HUES48 (cell line): Measurements from ENCODE around the gene KIF23.
"Not testable (repeated sequence)": the region's sequence is repeated elsewhere in the genome, so short reads cannot be mapped to it uniquely, and the experiment has no call there.

Source experiments
- H3K27ac ChIP-seq: one replicate; pipeline ENCODE4 v1.7.0; 2013; ENCODE audit warnings: low read depth, low read length, inconsistent platforms
- H3K27me3 ChIP-seq: 2 replicates; pipeline ENCODE4 v1.6.1; 2013; ENCODE audit warnings: mild to moderate bottlenecking, low read length; ENCODE audit not compliant: control insufficient read depth, insufficient read depth
- H3K36me3 ChIP-seq: 2 replicates; pipeline ENCODE4 v1.6.1; 2013; ENCODE audit warnings: low read length; ENCODE audit not compliant: control insufficient read depth, insufficient read depth
- H3K4me1 ChIP-seq: 2 replicates; pipeline ENCODE4 v1.6.1; 2013; ENCODE audit warnings: mild to moderate bottlenecking, low read length; ENCODE audit not compliant: control insufficient read depth, insufficient read depth
- H3K4me3 ChIP-seq: 2 replicates; pipeline ENCODE4 v1.5.1; 2013; ENCODE audit warnings: mild to moderate bottlenecking, low read depth, low read length
- H3K9ac ChIP-seq: 2 replicates; pipeline ENCODE4 v1.6.1; 2013; ENCODE audit warnings: mild to moderate bottlenecking, low read depth, low read length, moderate library complexity
- H3K9me3 ChIP-seq: 2 replicates; pipeline ENCODE4 v1.6.1; 2013; ENCODE audit warnings: low read length; ENCODE audit not compliant: control insufficient read depth, insufficient read depth

The KIF23 gene

DNA sequence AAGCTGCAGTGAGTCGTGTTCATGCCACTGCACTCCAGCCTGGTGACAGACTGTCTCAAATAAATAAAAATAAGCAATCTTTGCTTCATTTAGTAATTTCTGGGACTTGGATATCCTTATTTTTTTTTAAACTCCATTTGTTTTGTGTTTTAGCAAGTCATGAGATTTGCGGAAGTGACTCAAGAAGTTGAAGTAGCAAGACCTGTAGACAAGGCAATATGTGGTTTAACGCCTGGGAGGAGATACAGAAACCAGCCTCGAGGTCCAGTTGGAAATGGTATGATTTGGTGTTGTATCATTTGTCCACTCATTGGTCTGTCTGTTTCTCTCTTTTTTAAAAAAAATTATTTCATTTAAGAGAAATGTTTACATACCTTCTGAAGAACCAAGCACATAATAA, 21.8 kb downstream of the KIF23 start:
- Histone ChIP-seq H3K9me3 (no peaks in the 10 kb centered on the region), H3K27ac (no peak overlapping the region), H3K27me3 (no peaks in the 10 kb centered on the region), H3K4me1 (no peaks in the 10 kb centered on the region), H3K4me3 (no peak overlapping the region), H3K9ac (no peak overlapping the region), H3K36me3 (peaks cover 98% of the 10 kb centered on the region)

DNA sequence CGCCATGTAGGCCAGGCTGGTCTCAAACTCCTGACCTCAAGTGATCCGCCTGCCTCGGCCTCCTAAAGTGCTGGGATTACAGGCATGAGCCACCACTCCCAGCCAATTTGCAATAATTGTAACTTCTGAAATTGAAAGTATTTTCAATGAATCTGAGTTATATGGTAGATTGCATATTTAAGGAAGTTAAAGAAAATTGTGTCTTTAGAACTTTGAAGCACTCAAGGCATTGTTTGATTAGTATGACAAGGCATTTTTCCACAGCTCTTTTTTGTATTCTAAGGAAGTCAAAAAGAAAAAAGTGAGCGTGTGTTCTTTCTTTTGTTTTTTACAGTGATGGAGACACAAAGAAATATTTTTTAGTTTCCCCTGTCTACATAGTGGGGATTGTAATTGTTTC, 22.8 kb downstream of the KIF23 start:
- Histone ChIP-seq H3K27me3 (no peaks in the 10 kb centered on the region), H3K9me3 (no peaks in the 10 kb centered on the region), H3K4me1 (no peaks in the 10 kb centered on the region), H3K27ac (no peak overlapping the region), H3K36me3 (peaks cover 100% of the 10 kb centered on the region), H3K9ac (no peak overlapping the region), H3K4me3 (no peak overlapping the region)

DNA sequence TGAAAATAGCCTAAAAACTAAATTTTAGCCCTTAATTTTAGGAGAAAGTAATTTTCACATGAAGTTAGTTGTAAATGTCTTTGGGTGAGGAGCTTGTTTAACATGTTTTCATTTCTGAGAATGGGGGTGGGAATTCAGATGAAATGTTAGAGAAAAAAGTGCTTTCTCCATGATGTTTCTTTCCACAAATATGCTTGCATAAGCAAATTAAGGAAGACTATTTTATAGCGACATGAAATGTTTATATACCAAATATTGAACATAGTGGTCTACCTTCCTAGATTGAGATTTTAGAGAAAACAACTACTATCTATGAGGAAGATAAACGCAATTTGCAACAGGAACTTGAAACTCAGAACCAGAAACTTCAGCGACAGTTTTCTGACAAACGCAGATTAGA, 25.5 kb downstream of the KIF23 start:
- H3K36me3 ChIP-seq = peaks cover 100% of the 10 kb centered on the region

DNA sequence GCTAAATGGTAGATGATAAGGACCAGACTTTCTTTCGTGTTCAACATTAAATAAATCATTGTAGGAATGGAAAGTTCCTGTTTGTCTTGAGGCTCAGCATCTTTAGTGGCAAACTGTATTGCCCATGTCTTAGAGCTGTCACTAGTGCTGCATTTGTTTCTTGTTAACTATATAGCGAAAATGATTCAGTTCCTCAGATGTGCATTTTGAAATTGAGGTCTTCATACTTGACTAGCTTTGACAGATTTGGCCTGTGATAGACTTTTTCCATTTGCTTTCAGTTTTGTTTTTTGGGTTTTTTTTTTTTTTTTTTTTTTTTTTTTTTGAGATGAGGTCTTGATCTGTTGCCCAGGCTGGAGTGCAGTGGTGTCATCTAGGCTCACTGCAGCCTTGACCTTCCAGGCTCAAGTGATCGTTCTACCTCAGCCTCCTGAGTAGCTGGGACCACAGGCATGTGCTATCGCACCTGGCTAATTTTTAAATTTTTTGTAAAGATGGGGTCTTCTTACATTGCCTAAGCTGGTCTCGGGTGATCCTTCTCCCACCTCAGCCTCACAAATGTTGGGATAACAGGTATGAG, 29.0 kb downstream of the KIF23 start:
- Histone ChIP-seq H3K4me1 (no peaks in the 10 kb centered on the region), H3K4me3 (no peak overlapping the region), H3K27me3 (no peaks in the 10 kb centered on the region), H3K27ac (no peak overlapping the region), H3K9ac (no peak overlapping the region), H3K9me3 (no peaks in the 10 kb centered on the region), H3K36me3 (peaks cover 100% of the 10 kb centered on the region)

More for the DNA sequence above, 25.5 kb downstream of the KIF23 start:
- no peak overlapping the region for H3K27ac ChIP-seq
- H3K9ac ChIP-seq = no peak overlapping the region
- no peaks in the 10 kb centered on the region for H3K27me3 ChIP-seq
- no peaks in the 10 kb centered on the region for H3K4me1 ChIP-seq
- no peak overlapping the region for H3K4me3 ChIP-seq
- H3K9me3 ChIP-seq = no peaks in the 10 kb centered on the region

DNA sequence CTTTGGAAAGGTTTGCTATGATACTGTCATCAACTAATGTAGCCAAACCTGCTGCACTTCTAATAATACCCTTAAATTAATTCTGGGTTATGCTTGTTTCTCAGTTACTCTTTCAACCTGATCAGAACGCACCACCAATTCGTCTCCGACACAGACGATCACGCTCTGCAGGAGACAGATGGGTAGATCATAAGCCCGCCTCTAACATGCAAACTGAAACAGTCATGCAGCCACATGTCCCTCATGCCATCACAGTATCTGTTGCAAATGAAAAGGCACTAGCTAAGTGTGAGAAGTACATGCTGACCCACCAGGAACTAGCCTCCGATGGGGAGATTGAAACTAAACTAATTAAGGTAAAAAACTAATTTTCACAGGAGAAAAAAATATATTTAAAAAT, 30.5 kb downstream of the KIF23 start:
- peaks cover 94% of the 10 kb centered on the region for H3K36me3 ChIP-seq
- no peak overlapping the region for H3K27ac ChIP-seq
- H3K4me3 ChIP-seq = no peak overlapping the region

DNA sequence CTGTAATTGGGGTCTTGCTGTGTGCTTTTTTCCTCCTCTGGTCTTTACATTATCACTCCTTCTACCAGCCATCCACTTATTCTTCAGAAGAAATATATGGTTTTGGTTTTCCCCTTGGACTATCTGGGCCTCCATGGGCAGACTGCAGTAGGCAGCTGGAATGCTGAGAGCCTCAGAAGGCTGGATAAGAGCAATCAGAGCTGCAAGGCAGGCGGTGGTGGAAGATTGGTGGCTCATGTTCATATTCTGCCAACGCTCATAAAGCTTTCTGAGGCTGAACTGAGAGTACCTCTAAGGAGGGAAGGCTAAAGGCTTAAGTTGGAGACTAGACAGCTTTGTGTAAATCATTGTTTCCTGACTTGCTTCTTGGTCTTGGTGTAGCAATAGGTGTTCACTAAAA, 32.8 kb downstream of the KIF23 start:
- H3K9ac ChIP-seq = no peak overlapping the region
- no peak overlapping the region for H3K27ac ChIP-seq
- H3K4me3 ChIP-seq = no peak overlapping the region
- H3K36me3 ChIP-seq = peaks cover 71% of the 10 kb centered on the region
- H3K27me3 ChIP-seq = no peaks in the 10 kb centered on the region
- H3K9me3 ChIP-seq = no peaks in the 10 kb centered on the region
- H3K4me1 ChIP-seq = peaks cover 3% of the 10 kb centered on the region; the same call in 1 of the 2 replicates

More for the DNA sequence above, 30.5 kb downstream of the KIF23 start:
- H3K9ac ChIP-seq = no peak overlapping the region
- H3K9me3 ChIP-seq = no peaks in the 10 kb centered on the region
- no peaks in the 10 kb centered on the region for H3K27me3 ChIP-seq
- no peaks in the 10 kb centered on the region for H3K4me1 ChIP-seq

DNA sequence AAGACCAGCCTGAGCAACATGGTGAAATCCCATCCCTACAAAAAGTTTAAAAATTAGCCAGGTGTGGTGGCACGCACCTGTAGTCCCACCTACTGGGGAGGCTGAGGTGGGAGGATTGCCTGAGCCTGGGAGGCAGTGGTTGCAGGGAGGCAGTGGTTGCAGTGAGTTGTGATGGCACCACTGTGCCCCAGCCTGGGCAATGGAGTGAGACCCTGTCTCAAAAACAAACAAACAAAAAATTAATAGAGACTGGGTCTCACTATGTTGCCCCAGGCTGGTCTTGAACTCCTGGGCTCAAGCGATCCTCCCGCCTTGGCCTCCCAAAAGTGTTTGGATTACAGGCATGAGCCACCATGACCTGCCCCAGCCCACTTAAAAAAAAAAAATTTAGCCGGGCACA, 36.1 kb downstream of the KIF23 start:
- not testable (repeated sequence) for H3K4me3 ChIP-seq, H3K9me3 ChIP-seq, H3K27me3 ChIP-seq, H3K9ac ChIP-seq, H3K27ac ChIP-seq
- peaks cover 57% of the 10 kb centered on the region for H3K36me3 ChIP-seq
- peaks cover 13% of the 10 kb centered on the region for H3K4me1 ChIP-seq

DNA sequence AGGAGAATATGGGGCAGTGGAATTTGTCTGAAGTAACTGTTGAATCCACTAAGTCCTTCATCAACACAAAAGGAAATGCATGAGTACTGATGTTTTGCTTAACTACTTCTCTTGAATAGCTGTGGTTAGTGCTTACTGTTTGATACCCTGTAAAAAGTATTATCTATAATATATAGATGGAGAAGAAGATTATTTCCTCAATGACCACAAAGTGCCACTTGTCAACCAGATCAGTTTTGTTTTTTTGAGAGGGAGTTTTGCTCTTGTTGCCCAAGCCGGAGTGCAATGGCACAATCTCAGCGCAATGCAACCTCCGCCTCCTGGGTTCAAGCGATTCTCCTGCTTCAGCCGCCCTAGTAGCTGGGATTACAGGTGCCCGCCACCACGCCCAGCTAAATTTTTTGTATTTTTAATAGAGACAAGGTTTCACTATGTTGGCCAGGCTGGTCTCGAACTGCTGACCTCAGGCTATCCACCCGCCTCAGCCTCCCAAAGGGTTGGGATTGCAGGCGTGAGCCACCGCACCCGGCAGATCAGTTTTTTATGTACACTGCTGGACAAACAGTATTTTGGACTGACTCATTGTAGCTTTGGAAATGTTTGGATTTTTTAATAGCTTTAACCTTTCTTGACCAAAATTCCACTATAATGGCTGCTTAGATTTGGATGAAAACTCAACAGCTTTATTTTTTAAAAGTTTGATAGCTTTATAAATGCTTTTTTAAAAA, 37.0 kb downstream of the KIF23 start:
- H3K4me3 ChIP-seq = no peak overlapping the region; the same call in 1 of the 2 replicates
- H3K4me1 ChIP-seq = peaks cover 13% of the 10 kb centered on the region
- H3K27ac ChIP-seq = no peak overlapping the region
- H3K36me3 ChIP-seq = peaks cover 57% of the 10 kb centered on the region
- no peaks in the 10 kb centered on the region for H3K27me3 ChIP-seq
- no peaks in the 10 kb centered on the region for H3K9me3 ChIP-seq
- H3K9ac ChIP-seq = no peak overlapping the region

DNA sequence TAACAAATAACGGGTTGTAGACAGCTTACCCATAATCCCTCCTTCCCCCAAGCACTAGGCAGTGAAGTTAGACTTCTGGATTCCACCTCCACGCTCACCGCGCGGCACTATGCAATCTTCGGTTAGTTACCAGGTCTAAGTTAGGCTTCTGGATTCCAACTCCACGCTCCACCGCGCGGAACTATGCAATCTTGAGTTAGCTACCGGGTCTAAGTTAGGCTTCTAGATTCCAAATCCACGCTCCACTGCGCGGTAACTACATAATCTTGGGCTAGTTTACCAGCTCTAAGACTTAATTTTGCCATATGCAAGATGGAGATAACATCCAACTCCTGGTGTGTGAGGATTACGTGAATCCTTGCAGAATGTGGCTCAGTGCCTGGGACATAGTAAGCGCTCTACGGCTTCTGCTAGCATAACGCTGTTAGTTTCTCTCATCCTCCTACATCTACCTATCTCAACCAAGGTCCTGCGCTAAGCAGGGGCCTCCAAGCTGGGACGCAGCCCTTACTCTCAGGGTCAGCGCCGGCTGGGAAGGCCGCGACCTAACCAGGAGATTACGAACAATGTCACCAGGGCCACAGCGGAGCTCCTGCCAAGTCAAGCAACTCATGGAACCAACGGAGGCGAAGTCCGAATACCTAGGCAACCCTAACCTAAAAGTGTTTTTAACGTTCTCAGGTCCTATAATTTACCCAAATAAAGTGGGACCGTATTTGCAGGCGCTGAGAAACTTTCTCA, 38.0 kb downstream of the KIF23 start:
- Histone ChIP-seq H3K36me3 (peaks cover 56% of the 10 kb centered on the region), H3K27ac (peak overlapping the region; percentile 95)

DNA sequence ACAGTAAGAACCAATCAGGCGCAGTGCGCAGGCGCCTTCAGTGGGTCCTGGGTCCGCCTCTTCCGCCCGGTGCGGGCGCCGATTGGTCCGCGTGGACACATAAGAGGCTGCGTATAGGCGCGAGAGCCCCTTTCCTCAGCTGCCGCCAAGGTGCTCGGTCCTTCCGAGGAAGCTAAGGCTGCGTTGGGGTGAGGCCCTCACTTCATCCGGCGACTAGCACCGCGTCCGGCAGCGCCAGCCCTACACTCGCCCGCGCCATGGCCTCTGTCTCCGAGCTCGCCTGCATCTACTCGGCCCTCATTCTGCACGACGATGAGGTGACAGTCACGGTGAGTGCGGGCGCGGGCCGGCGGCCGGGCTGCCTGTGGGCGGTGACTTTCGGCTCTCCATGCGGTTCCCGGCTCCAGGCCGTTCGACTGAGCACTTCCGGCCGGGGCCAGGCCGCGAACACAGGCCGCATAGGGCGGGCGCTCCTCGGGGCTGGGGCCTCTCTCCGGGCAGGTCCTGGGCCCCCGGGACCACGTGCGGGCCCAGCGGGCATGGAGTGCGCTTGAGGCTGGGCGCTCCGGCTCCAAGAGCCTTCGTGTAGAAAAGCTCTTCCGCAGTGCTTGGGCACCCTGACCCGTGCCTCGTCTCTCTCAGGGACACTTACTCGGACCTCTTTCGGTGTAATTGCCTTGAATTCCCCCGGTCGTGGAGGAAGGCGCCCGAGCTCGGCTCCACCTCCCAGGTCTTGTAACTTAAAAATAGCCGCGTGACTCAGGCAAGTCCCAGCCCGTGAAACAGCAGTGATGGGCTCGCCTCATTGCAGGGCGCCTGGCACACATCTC, 38.8 kb downstream of the KIF23 start, which contains the start of gene RPLP1:
Gene RPLP1, plus strand, starts transcription at position 127 of the 830 bp plus-strand sequence. Its CDS starts 131 bp downstream, at position 258.
- H3K36me3 ChIP-seq = peaks cover 54% of the 10 kb centered on the region
- H3K4me1 ChIP-seq = peaks cover 13% of the 10 kb centered on the region
- no peaks in the 10 kb centered on the region for H3K9me3 ChIP-seq

More for the DNA sequence above, 38.0 kb downstream of the KIF23 start:
- H3K4me3 ChIP-seq = peak overlapping the region; percentile 96
- no peaks in the 10 kb centered on the region for H3K9me3 ChIP-seq
- peaks cover 13% of the 10 kb centered on the region for H3K4me1 ChIP-seq
- peak overlapping the region; percentile 88 for H3K9ac ChIP-seq
- H3K27me3 ChIP-seq = no peaks in the 10 kb centered on the region

More for the DNA sequence above, 38.8 kb downstream of the KIF23 start, which contains the start of gene RPLP1:
- peak within 1 kb of the TSS; percentile 95 for H3K27ac ChIP-seq
- H3K27me3 ChIP-seq = no peaks in the 10 kb centered on the region
- H3K9ac ChIP-seq = peak within 1 kb of the TSS; percentile 88
- H3K4me3 ChIP-seq = peak within 1 kb of the TSS; percentile 96
